Measurements from ENCODE around the gene ATF6. TPM values are rescaled to one million over a fixed set of nuclear protein-coding genes. Genes with fewer than 3 reads are reported as not detected.
"Not testable (repeated sequence)": the region's sequence is repeated elsewhere in the genome, so short reads cannot be mapped to it uniquely, and the experiment has no call there.

The ATF6 gene
- total RNA-seq, 2 experiments from 2014 or later = 16.2 to 17.1 TPM

- TF ChIP-seq CTCF (IDR thresholded peaks at IDR 0.05) = no peak
- H3K27me3 ChIP-seq (ENCODE audit: control insufficient read depth in 1 of 2, insufficient read depth in 2 of 2, low read length in 2 of 2) = peaks cover 0 to 3% of the 10 kb centered on the region in 2 experiments
- H3K4me1 ChIP-seq (ENCODE audit: insufficient read depth, low read length) = peaks cover 14% of the 10 kb centered on the region
- no peaks in the 10 kb centered on the region for H3K9me3 Mint-ChIP-seq
- POLR2A ChIA-PET = no interaction called here
- H3K4me1 Mint-ChIP-seq (ENCODE audit: low read depth) = peaks cover 15% of the 10 kb centered on the region
- no peaks in the 10 kb centered on the region for H3K9me3 ChIP-seq (ENCODE audit: control insufficient read depth in 1 of 2, insufficient read depth in 1 of 2, low read length in 2 of 2)
- peaks cover 16% of the 10 kb centered on the region for H3K27me3 Mint-ChIP-seq
- DNase-seq = no peak
- CTCF ChIA-PET = interaction anchor here (1.5 kb wide), 1 partner anchor 19 kb away, joined by 3 read pairs; no protein-coding TSS in a partner anchor
- peaks cover under 1% of the 10 kb centered on the region for H3K36me3 Mint-ChIP-seq (ENCODE audit: low read depth)
- intact Hi-C loops (cut with DNase I, micrococcal nuclease) = no loop called here
- no peak overlapping the region for H3K4me3 ChIP-seq (ENCODE audit: low read length)
- no peak overlapping the region for H3K27ac Mint-ChIP-seq
- no peak for ATAC-seq (ENCODE audit: poor library complexity)
- H3K4me3 Mint-ChIP-seq = no peak overlapping the region
- H3K36me3 ChIP-seq (ENCODE audit: insufficient read depth, low read length) = no peaks in the 10 kb centered on the region
- H3K27ac ChIP-seq (ENCODE audit: low read depth in 1 of 2, low read length in 2 of 2) = no peak overlapping the region
Measured at GRCh38 chr1:161722406-161722805, 43.7 kb upstream of the ATF6 start.

- ATAC-seq (ENCODE audit: poor library complexity) (no peak), DNase-seq (no peak)
- Mint-ChIP-seq H3K27ac (no peak overlapping the region), H3K4me3 (peak overlapping the region; percentile 39), H3K4me1 (ENCODE audit: low read depth) (peaks cover 25% of the 10 kb centered on the region), H3K9me3 (no peaks in the 10 kb centered on the region), H3K36me3 (ENCODE audit: low read depth) (peaks cover 3% of the 10 kb centered on the region), H3K27me3 (peaks cover 19% of the 10 kb centered on the region)
- H3K27ac ChIP-seq (ENCODE audit: low read depth in 1 of 2, low read length in 2 of 2) = no peak overlapping the region
- intact Hi-C loops (cut with DNase I, micrococcal nuclease) = no loop called here
- no peak overlapping the region for H3K4me3 ChIP-seq (ENCODE audit: low read length)
- no peaks in the 10 kb centered on the region for H3K36me3 ChIP-seq (ENCODE audit: insufficient read depth, low read length)
- no peak for TF ChIP-seq CTCF (IDR thresholded peaks at IDR 0.05)
- no peaks in the 10 kb centered on the region for H3K9me3 ChIP-seq (ENCODE audit: control insufficient read depth in 1 of 2, insufficient read depth in 1 of 2, low read length in 2 of 2)
- peaks cover 24% of the 10 kb centered on the region for H3K4me1 ChIP-seq (ENCODE audit: insufficient read depth, low read length)
- POLR2A ChIA-PET = no interaction called here
- H3K27me3 ChIP-seq (ENCODE audit: control insufficient read depth in 1 of 2, insufficient read depth in 2 of 2, low read length in 2 of 2) = peaks cover 0 to 3% of the 10 kb centered on the region in 2 experiments
- CTCF ChIA-PET = interaction anchor here (0.7 to 1.5 kb wide), 2 partner anchors 15 to 18 kb away, joined by 3 to 4 read pairs; no protein-coding TSS in a partner anchor
Measured at GRCh38 chr1:161723459-161724141, 42.5 kb upstream of the ATF6 start.

GRCh38 chr1:161725258-161725907 is 40.7 kb upstream of the ATF6 start:
- H3K27me3 ChIP-seq (ENCODE audit: control insufficient read depth in 1 of 2, insufficient read depth in 2 of 2, low read length in 2 of 2); DNase-seq; H3K27ac ChIP-seq (ENCODE audit: low read depth in 1 of 2, low read length in 2 of 2); ATAC-seq (ENCODE audit: poor library complexity); H3K9me3 Mint-ChIP-seq; H3K36me3 ChIP-seq (ENCODE audit: insufficient read depth, low read length); H3K9me3 ChIP-seq (ENCODE audit: control insufficient read depth in 1 of 2, insufficient read depth in 1 of 2, low read length in 2 of 2); H3K36me3 Mint-ChIP-seq (ENCODE audit: low read depth); intact Hi-C loops (cut with DNase I, micrococcal nuclease): not testable (repeated sequence)
- H3K27ac Mint-ChIP-seq = peak overlapping the region; percentile 12
- peak overlapping the region; percentile 94 for H3K4me3 Mint-ChIP-seq
- POLR2A ChIA-PET = interaction anchor here (0.8 to 4.7 kb wide), 8 partner anchors 12 to 104 kb away, joined by 3 to 39 read pairs (median 5); partner anchors contain the start of gene DUSP12
- CTCF ChIA-PET = interaction anchor here (2.0 to 2.2 kb wide), 2 partner anchors 11 to 17 kb away, joined by 10 to 11 read pairs; no protein-coding TSS in a partner anchor
- Histone ChIP-seq H3K4me3 (ENCODE audit: low read length) (peak overlapping the region; percentile 80), H3K4me1 (ENCODE audit: insufficient read depth, low read length) (peaks cover 31% of the 10 kb centered on the region)
- peaks cover 19% of the 10 kb centered on the region for H3K27me3 Mint-ChIP-seq
- peaks cover 36% of the 10 kb centered on the region for H3K4me1 Mint-ChIP-seq (ENCODE audit: low read depth)
